ENCODE measurements around the gene RTN4RL1.

GRCh38 chr17:2040942-2041560 lies 15.9 kb upstream of the RTN4RL1 start:
- TF ChIP-seq CTCF (IDR thresholded peaks at IDR 0.05) (no peak), POLR2AphosphoS5 (IDR thresholded peaks at IDR 0.05) (no peak), EP300 (IDR thresholded peaks at IDR 0.05) (no peak), POLR2A (IDR thresholded peaks at IDR 0.05) (no peak)
